HepG2 (cell line): ENCODE data around the gene TOMM7. TPM values are rescaled to one million over a fixed set of nuclear protein-coding genes. Genes with fewer than 3 reads are reported as not detected.
A peak's percentile ranks its signal among the peaks of the same experiment; 100 is the strongest.

ENCODE experiments used
- AGO2 ChIP-seq: fragments of 200-400 bp; formaldehyde crosslinking; optimal IDR thresholded peaks from 2 replicates; pipeline ENCODE3; 2017; ENCODE audit warnings: mild to moderate bottlenecking, low read depth, low read length, moderate library complexity
- ELF1 ChIP-seq: sonication (generic); formaldehyde crosslinking; IDR thresholded peaks from 2 replicates; pipeline ENCODE4 v1.4.0; 2020; ENCODE audit warnings: missing genetic modification reagents
- FOXA1 ChIP-seq, 2 experiments: fragments of 450-650 bp in 1 of 2; sonication (generic) in 1 of 2; formaldehyde crosslinking in 1 of 2; IDR thresholded peaks; 2 replicates each; pipeline versions ENCODE4 v1.4.0 to v1.6.1; 2016 to 2020; ENCODE audit warnings: missing genetic modification reagents in 1 of 2
- GLI4 ChIP-seq: sonication (generic); formaldehyde crosslinking; IDR thresholded peaks from 2 replicates; pipeline ENCODE4 v1.5.1; 2020; ENCODE audit warnings: missing genetic modification reagents, mild to moderate bottlenecking, moderate library complexity, borderline replicate concordance
- NKX3-1 ChIP-seq: sonication (generic); formaldehyde crosslinking; IDR thresholded peaks from 2 replicates; pipeline ENCODE4 v1.5.0; 2020; ENCODE audit warnings: missing genetic modification reagents
- NONO ChIP-seq, 2 experiments: fragments of 450-650 bp in 1 of 2; sonication (generic) in 1 of 2; formaldehyde crosslinking in 1 of 2; IDR thresholded peaks in 1 of 2; conservative IDR thresholded peaks in 1 of 2; 2 replicates each; pipeline versions ENCODE4 v1.6.1 to v1.8.0; 2017 to 2022; ENCODE audit warnings: mild to moderate bottlenecking in 1 of 2, missing genetic modification reagents in 1 of 2, moderate library complexity in 1 of 2
- PTBP1 ChIP-seq: fragments of 200-400 bp; formaldehyde crosslinking; IDR thresholded peaks from 2 replicates; pipeline ENCODE4 v1.6.1; 2018; ENCODE audit warnings: low read length, low read depth; ENCODE audit not compliant: poor library complexity, severe bottlenecking
- RBFOX2 ChIP-seq: fragments of 200-400 bp; formaldehyde crosslinking; IDR thresholded peaks from 2 replicates; pipeline ENCODE4 v1.6.1; 2017; ENCODE audit warnings: low read depth, mild to moderate bottlenecking, low read length
- REPIN1 ChIP-seq: sonication (generic); formaldehyde crosslinking; IDR thresholded peaks from 2 replicates; pipeline ENCODE4 v1.8.0; 2022; ENCODE audit warnings: missing genetic modification reagents, low read depth, mild to moderate bottlenecking, borderline replicate concordance
- RXRB ChIP-seq: IDR thresholded peaks from 2 replicates; pipeline ENCODE4 v1.6.1; 2016; ENCODE audit warnings: borderline replicate concordance, missing genetic modification reagents, missing compliant biosample characterization
- SIN3A ChIP-seq: IDR thresholded peaks from 2 replicates; pipeline ENCODE4 v1.6.1; 2011; ENCODE audit warnings: low read depth, mild to moderate bottlenecking, control low read depth, low read length, borderline replicate concordance
- ZFX ChIP-seq: sonication (generic); formaldehyde crosslinking; IDR thresholded peaks from 2 replicates; pipeline ENCODE4 v1.4.0; 2020; ENCODE audit warnings: mild to moderate bottlenecking, low read depth, missing genetic modification reagents, moderate library complexity
- ZNF317 ChIP-seq: sonication (generic); formaldehyde crosslinking; IDR thresholded peaks from 2 replicates; pipeline ENCODE4 v1.5.0; 2020; ENCODE audit warnings: mild to moderate bottlenecking, missing genetic modification reagents
- ZNF33B ChIP-seq: sonication (generic); formaldehyde crosslinking; IDR thresholded peaks from 2 replicates; pipeline ENCODE4 v1.5.1; 2020; ENCODE audit warnings: mild to moderate bottlenecking, missing genetic modification reagents
- ZNF350 ChIP-seq: sonication (generic); formaldehyde crosslinking; IDR thresholded peaks from 2 replicates; pipeline ENCODE4 v1.4.0; 2020; ENCODE audit warnings: mild to moderate bottlenecking, low read depth, missing genetic modification reagents, borderline replicate concordance
- ZNF552 ChIP-seq: sonication (generic); formaldehyde crosslinking; IDR thresholded peaks from 2 replicates; pipeline ENCODE4 v1.9.0; 2022; ENCODE audit warnings: missing genetic modification reagents, mild to moderate bottlenecking, borderline replicate concordance
- ZNF749 ChIP-seq: sonication (generic); formaldehyde crosslinking; IDR thresholded peaks from 2 replicates; pipeline ENCODE4 v1.8.0; 2022; ENCODE audit warnings: mild to moderate bottlenecking, missing genetic modification reagents, moderate library complexity, borderline replicate concordance
- ZNF766 ChIP-seq: sonication (generic); formaldehyde crosslinking; IDR thresholded peaks from 2 replicates; pipeline ENCODE4 v1.5.0; 2020; ENCODE audit warnings: missing genetic modification reagents, borderline replicate concordance
- ZNF772 ChIP-seq: sonication (generic); formaldehyde crosslinking; IDR thresholded peaks from 2 replicates; pipeline ENCODE4 v1.5.0; 2020; ENCODE audit warnings: mild to moderate bottlenecking, missing genetic modification reagents
- ZNF839 ChIP-seq: sonication (generic); formaldehyde crosslinking; IDR thresholded peaks from 2 replicates; pipeline ENCODE4 v1.4.0; 2020; ENCODE audit warnings: missing genetic modification reagents, mild to moderate bottlenecking, borderline replicate concordance
- ZSCAN21 ChIP-seq: sonication (generic); formaldehyde crosslinking; IDR thresholded peaks from 2 replicates; pipeline ENCODE4 v1.8.0; 2022; ENCODE audit warnings: mild to moderate bottlenecking, missing genetic modification reagents, moderate library complexity, borderline replicate concordance
- ZSCAN29 ChIP-seq: sonication (generic); formaldehyde crosslinking; conservative IDR thresholded peaks from 2 replicates; pipeline ENCODE4 v1.4.0; 2020; ENCODE audit warnings: mild to moderate bottlenecking, missing genetic modification reagents
- polyA plus RNA-seq, 8 experiments: library from polyadenylated mRNA; depleted of rRNA in 3 of 8; stranded (reverse) in 7 of 8; unstranded in 1 of 8; fragments of >200 nt; fragmentation: Illumina TruSeq in 4 of 8; extraction: Trizol in 4 of 8; gene quantifications; 2 replicates each; pipeline versions ENCODE4 v1.2.1 to v1.2.3, GENCODE V29; 2011 to 2016; ENCODE audit warnings: low read depth in 4 of 8, missing spikeins in 1 of 8, mixed read lengths in 1 of 8; ENCODE audit not compliant: insufficient read depth in 1 of 8
- total RNA-seq, 5 experiments: library from RNA; depleted of rRNA; stranded (reverse); fragments of >200 nt; fragmentation: Illumina TruSeq; extraction: Trizol; gene quantifications; 2 replicates each; pipeline ENCODE4 v1.2.3, GENCODE V29; 2016; ENCODE audit warnings: low read depth in 1 of 5
- TF ChIP-seq, protein P1 (sequence below): sonication (generic); formaldehyde crosslinking; conservative IDR thresholded peaks from 2 replicates; pipeline ENCODE4 v1.8.1; 2023; ENCODE audit warnings: missing genetic modification reagents

Gene TOMM7
- total and polyA plus RNA-seq, 2 of the 13 experiments (the other 11 are each of a cell fraction or from before 2014, with no cell fraction given): 251 to 369 TPM

DNA sequence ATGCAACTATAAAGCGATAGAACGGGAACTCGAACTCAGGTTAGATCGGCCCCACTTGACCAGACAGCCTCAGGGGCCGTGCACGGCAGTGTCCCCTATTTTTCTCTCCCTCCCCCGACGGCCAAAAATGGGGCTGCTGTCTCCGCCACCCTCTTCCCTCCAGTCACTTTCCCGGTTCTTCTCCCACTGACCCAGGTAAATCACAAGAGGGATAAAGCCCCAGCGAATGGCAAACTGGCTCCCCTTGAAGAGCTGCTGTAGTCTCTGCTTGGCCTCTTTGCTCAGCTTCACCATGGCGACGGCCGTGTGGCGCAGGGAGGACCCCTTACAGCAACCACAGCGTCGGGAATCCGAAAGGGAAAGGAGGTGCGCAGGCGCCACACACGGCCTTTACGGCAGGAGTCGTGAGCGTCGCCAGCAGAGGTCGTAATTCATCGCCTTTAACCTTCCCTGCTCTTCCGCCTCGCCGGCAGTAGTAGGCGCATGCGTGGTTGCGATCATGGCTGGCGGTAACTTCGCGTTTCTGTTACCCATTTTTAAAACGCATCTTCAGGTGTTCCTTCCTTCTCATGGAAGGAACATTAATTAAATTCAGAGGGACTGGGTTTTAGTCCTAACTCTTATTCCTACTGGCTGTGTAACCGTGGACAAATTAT is at the start of gene TOMM7 (continued):
- TF ChIP-seq ELF1 (CRISPR knock-in tag) (peak; percentile 97), ZNF552 (CRISPR knock-in tag) (no peak), ZNF350 (CRISPR knock-in tag) (peak; percentile 79), PTBP1 (no peak), RXRB (CRISPR knock-in tag) (peak; percentile 60; the same call in 1 of the 2 replicates), REPIN1 (CRISPR knock-in tag) (peak; percentile 91), ZFX (CRISPR knock-in tag) (peak; percentile 71), ZNF749 (0 out of 2 replicates have a peak, but pooled peaks have one; percentile 39), RBFOX2 (peak; percentile 77), ZNF33B (CRISPR knock-in tag) (0 out of 2 replicates have a peak, but pooled peaks have one; percentile 23), ZNF772 (CRISPR knock-in tag) (0 out of 2 replicates have a peak, but pooled peaks have one; percentile 59), FOXA1 (IDR thresholded peaks at IDR 0.05) (no peak), FOXA1 (CRISPR knock-in tag; IDR thresholded peaks at IDR 0.05) (0 out of 2 replicates have a peak, but pooled peaks have one; percentile 8), GLI4 (CRISPR knock-in tag) (peak; percentile 92; the same call in 1 of the 2 replicates), ZNF317 (CRISPR knock-in tag) (0 out of 2 replicates have a peak, but pooled peaks have one; percentile 50), ZSCAN29 (CRISPR knock-in tag) (peak; percentile 79; the same call in 1 of the 2 replicates), ZNF839 (CRISPR knock-in tag) (peak; percentile 48; the same call in 1 of the 2 replicates), ZSCAN21 (CRISPR knock-in tag) (0 out of 2 replicates have a peak, but pooled peaks have one; percentile 29), NONO (IDR thresholded peaks at IDR 0.05) (no peak), NONO (CRISPR knock-in tag; conservative IDR thresholded peaks at IDR 0.05) (peak; percentile 59; the same call in 1 of the 2 replicates), AGO2 (no peak), SIN3A (no peak), NKX3-1 (CRISPR knock-in tag) (peak; percentile 71; the same call in 1 of the 2 replicates), ZNF766 (0 out of 2 replicates have a peak, but pooled peaks have one; percentile 62)
- TF ChIP-seq, protein P1, sequence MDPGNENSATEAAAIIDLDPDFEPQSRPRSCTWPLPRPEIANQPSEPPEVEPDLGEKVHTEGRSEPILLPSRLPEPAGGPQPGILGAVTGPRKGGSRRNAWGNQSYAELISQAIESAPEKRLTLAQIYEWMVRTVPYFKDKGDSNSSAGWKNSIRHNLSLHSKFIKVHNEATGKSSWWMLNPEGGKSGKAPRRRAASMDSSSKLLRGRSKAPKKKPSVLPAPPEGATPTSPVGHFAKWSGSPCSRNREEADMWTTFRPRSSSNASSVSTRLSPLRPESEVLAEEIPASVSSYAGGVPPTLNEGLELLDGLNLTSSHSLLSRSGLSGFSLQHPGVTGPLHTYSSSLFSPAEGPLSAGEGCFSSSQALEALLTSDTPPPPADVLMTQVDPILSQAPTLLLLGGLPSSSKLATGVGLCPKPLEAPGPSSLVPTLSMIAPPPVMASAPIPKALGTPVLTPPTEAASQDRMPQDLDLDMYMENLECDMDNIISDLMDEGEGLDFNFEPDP (CRISPR knock-in tag): 0 out of 2 replicates have a peak, but pooled peaks have one; percentile 61
